ENCODE results near the gene HMG20A.

The HMG20A gene

DNA sequence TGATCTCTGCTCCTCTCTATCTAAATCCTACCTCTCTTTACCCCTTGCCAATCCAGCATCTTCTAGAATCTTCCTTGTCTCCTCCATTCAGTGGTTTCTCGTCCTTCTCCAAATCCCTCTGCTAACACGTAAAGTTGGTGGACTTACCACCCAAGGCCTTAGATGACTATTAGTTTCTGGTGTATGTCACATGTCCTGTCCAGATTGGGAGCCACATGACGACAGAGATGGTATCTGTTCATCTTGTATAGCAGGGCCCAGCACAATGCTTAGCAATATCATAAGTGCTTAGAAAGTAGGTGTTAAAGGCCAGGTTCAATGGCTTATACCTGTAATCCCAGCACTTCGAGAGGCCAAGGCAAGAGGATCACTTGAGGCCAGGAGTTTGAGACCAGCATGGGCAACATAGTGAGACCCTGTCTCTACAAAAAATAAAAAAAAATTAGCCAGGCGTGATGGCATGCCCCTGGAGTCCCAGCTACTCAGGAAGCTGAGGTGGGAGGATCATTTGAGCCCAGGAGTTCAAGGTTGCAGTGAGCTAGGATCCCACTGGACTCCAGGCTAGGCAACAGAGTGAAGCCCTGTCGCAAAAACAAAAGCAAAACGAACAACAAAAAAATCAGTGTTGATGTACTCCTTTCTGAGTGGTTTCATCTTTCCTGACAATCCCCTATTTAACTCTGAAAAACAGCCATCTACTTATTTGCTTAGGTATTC, 81.8 kb downstream of the HMG20A start:
- no peak for DNase-seq

DNA sequence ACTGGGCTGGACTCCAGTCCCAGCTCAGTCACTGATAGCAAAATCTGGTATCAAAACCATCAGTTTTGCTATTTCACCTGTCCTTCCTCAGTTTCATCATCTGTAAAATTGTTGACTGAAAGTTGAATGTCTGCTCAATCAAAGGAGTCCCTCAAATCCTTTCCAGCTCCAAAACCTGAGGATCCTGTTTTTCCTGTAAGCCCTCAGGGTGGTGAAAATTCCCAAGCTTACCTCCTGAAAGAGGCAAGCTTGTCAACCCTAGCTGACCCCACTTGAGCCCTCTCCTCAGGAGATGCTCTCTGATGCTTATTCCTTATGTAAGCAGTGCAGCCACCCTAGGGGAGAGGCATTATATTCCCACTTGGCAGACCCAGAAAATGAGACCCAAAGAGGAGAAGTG, 82.6 kb downstream of the HMG20A start:
- DNase-seq, result no peak

DNA sequence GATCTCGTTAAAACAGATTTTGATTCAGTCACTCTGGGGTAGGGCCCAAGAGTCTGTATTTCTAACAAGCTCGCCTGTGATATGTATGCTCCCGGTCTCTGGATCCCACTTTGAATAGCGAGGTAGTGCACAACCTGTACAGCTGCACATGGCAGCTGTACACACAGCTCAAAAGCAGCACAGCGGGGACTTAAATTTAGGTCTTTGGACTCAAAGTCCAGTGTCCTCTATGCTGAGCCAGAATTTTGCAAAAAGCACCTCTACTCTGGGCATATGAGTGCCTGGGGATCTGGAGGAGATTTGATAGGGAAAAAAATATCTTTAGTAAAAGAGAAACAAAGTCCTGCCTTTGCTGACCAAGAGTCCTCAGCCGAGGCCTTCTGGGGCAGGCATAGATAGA, 83.1 kb downstream of the HMG20A start:
- DNase-seq, result no peak

DNA sequence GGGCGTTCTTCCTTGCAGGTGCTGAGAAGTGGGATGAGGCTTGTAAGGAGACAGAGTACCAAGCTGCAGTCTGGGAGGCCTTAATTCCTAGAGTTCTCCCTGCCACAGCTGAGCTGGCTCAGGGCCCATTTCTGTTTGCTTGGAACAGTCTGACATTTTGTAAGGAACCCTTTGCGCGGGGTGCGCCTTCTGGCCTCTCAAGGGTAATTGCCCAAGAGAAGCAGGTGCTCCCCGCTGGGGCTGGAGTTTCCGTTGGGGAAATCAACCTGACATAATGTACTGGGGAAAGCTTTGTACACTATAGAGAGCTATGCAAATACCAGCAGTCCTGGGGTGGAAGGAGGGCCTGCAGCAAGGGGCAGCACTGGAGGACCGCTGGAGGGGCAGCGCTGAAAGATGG, 83.6 kb downstream of the HMG20A start:
- DNase-seq, result peak; percentile 32

DNA sequence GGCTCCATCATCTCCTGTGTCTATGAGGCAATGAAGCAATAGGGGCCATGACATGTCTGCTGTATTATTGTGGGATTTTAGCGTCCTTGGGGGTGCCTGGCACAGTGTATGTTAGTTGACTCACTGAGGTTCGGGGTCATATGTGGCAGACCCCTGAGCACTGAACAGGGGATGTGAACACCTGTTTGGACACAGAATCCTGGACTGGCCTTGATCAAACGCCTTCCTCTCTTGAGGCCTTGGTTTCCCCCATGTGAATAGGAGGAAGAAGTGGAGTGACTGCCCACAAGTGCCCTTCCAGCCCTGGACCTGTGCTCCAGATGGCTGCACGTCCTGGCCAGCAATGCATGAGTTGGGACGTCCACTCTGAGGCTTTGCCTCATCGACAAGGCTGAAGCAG, 84.2 kb downstream of the HMG20A start:
- DNase-seq, result no peak

DNA sequence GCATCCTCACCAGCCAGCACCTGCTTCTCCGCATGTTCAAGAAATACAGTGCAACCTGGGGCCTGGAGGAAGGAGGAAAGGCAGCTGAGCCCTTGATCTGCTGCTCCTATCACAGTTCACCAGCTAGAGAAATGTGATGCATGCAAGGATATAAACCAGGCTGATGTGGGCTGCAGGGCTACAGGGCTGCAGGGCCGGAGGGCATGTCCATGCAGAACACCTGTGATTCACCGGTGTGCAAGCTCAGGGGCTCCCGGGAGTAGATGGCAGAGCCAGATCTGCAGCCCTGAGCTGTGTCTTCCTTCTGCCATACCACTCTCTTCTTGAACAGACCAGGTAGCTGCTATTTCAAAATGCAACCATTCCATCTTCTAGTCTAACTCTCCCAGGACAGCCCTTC, 84.9 kb downstream of the HMG20A start:
- no peak for DNase-seq

DNA sequence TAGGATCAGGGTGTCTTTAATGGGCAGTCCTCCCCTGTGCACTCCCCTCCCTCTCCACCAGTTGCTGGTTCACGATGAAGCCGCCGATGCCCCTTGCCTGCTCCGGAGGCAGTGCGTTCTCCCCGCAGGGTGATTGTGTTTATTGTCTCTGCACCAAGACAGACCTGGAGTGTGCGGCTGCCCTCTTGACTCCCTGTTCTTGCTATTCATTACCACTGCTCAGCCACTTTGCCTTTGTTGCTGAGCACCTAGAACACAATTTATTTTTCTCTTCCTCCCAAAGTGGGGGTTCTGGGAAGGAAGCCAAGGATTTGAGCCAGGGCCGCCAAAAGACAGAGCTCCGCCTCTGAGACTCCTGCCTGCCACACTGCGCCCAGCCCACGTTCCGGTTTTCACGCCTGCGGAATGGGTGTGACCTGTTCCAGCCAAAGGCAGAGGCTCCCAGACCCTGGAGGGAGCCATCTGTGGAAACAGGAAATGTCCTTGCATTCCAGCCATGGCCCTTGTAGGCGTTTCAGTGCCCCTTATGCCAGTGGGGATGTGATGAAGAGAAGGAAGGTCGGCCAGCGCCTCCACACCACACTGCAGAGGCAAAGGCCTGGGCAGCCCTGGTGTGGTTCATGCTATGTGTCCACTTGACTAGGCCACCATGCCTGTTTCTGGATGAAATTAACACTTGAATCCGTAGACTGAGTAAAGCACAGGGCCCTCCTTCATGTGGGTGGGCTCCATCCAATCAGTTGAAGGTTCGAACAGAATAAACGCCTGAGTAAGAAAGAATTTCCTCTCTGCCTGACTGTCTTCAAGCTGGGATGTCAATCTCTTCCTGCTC, 85.8 kb downstream of the HMG20A start:
- DNase-seq, result peak; percentile 84

DNA sequence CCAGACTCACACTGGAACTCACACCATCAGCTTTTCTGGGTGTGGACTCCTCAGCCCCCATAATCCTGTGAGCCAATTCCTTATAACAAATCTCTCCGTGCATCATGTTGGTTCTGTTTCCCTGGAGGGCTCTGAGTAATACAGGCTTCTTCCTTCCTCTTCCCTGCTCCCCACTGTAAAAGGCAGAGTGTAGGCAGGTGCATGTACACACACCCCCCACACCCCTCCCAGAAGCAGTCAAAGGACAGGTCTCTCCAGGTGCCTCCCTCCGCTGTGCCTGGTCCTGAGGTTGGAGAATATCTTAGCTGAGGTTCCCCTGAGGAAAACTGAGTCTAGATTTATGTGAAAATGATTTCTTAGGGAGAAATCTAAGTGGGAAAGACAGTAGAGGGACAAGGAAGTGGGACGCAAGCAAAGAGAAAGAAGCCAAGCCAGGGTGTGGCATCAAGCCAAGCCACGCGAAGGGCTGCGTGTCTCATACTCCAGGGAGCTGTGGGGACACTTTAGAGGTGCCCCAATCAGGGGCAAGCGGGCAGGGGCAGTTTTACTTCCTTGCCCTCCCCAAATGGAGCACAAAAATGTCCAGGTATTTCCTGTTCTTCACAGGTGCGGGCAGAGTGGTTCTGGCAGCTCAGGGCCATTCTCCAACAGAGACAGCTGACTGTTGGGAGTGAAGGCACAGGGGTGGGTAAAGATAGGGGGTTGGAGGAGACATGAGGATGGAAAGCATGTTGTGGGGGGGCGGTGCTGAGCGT, 86.6 kb downstream of the HMG20A start:
- peak; percentile 45 for DNase-seq

DNA sequence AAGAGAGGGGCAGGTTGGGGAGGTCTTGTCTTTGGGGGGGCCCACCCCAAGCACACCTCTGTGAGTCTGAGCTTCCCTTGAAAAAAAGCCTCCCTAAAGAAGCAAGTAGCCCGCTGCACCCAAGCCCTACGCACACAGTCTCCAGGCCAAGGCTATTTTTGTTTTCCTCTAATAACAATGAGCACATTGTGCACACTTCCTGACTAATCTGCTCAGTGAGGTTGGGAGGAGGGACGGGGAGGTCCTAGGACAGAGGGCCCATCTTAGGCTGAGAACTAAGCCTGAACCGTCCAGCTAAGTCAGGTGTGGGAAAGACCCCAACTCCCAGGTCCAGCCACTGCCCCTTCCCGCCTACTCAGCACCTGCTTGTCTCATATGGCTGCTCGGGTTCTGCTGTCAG, 87.2 kb downstream of the HMG20A start:
- DNase-seq, result peak; percentile 61

DNA sequence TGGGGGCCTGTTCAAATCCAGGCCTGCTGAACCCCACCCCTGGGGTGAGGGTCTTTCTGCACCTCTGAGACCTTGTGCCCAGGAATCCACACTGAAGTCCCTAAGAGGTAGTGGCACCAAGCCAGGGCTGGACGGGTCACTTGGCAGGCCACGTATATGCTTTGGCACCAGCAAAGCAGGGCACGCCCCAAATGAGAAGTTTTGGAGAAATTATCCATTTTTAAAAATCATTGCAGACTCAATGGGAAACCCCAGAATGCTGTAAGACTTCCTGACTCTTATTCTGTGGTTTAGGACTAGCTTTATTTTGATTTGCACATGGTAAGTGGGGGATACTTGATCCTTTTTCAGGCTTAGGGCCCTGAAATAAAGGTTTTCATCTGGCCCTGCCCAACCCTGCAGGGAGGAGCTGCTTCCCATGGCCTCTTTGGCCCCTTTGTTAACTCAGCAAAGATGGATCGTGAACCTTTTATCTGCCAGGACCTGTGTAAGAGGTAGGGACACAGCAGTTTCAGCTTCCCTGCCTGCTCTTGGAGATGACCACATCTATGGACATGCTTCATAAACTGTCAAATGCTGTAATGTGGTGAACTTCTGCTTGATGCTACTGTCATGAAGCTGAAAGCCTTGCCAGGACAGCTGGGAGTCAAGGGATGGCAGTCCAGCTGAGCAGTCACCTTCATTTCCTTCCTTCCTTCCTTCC, 88.0 kb downstream of the HMG20A start:
- no peak for DNase-seq

DNA sequence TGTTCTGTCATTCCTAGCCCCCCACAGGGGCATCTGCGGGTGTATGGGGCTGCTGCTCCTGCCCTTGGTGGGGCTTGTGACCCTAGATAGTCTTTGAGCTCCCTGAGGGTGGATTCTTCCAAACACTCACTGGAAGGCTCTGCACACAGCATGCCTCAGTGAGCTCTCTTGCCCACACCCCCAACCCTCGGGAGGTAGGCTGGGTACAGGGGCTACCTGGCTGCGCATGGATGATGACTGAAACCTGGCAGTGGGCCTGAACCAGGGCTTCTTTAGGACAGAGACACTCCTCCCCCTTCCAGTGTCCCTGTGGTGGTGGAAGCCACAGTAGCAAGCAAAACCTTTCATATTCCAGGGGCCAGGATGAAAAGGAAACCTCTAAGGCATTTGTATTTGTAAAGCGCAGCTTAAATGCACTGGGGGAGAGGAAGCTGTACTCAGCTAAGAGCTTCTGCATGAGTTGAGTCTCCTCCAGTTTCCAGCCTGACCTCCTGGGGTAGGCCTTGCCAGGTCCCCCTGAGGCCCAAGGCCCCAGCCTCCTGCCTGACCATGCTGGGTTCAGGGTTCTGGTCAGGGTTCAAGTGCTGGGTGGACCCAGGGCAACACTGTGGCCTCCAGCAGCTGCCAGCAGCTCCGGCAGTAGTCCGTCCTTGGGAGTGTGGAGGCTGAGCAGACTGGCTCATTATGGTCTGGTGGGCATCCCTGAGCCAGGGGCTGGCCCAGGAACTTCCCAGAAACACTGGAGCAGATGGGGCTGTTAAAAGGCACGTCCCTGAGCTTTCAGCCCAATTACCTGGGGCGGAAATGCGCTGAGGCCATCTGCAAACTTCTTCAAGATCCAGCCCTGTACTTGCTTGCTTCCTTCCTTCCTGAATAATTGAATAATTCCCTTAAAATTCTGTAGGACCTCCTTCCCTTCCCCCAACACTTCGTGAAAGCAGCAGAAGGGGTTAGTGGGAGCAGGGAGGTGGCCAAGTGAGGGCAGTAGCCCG, 89.7 kb downstream of the HMG20A start:
- no peak for DNase-seq

DNA sequence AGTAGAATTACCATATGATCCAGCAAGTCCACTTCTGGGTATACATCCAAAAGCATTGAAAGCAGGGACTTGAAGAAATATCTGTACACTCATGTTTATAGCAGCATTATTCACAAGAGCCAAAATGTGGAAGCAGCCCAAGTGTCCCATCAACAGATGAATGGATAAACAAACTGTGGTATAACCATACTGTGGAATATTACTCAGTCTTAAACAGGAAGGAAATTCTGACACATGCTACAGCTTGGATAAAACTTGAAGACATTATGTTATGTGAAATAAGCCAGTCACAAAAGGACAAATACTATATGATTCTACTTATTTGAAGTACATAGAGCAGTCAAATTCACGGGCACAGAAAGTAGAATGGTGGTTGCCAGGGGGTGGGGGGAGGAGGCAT, 91.2 kb downstream of the HMG20A start:
- no peak for DNase-seq

DNA sequence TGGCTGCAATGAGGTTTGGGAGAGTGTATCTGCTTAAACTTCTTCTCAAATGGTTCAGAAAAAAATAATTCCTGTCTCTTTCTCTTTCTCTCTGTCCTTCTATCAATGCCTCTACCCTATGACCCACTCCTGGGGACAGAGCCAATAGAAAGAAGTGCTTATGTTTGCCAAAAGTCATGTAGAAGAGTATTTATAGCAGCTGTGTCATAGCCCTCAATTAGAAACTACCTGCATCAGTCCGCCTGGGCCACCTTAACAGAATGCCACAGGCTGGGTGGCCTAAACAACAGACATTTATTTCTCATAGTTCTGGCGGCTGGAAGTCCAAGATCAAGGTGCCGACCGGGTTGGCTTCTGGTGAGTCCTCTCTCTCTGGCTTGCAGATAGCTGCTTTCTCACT, 92.5 kb downstream of the HMG20A start:
- DNase-seq, result no peak

DNA sequence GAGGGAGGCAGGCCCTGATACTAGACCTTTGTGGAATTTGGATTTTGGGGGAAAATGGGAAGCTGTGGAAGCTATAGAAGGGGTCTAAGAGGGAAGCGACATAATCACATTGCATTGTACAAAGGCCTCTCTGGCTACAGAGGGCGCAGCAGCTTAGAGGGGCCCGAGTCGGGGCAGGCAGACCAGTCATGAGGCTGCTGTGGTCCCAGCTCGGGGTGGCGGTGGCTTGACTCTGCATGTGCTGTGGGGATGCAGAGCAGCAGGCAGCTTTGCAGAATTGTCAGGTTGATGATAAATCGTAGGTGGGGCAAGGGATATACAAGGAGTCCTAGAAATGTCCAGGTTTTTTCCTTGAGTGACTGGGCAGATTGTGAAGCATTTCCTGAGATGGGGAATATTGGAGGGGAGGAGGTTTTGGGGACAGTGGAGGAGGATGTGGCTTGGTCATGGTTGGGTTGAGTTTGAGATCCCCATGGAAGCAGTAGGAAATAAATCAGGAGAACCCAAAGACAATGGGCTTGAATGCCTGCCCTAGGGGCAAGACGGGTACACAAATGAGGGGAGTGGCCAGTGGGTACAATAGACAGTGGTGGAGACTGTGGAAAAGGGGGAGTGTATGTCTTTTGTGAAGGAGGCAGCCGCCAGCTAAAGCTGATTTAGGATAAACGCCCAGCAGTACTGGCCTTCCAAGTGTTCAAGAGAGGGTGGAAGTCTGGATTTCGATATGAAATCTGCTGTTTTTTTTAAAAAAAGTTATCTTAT, 94.1 kb downstream of the HMG20A start:
- no peak for DNase-seq

DNA sequence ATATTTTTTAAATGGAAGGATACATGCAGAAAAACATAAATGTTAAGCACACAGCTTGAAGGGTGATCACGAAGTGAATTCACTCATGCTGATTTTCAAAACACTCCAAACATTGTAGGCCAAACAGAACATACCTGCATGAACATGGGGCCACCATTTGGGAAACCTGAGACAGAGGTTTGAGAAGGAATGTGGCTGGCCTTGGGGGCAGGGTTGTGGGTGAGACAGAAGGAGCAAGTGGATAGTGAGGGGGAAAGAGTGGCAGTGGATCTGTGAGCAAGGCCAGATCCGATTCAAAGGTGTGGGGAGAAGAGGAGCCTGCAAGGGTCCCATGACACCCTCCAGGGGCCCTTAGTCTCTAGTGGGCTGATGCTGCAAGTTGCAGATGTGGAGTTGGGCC, 94.9 kb downstream of the HMG20A start:
- DNase-seq, result no peak

DNA sequence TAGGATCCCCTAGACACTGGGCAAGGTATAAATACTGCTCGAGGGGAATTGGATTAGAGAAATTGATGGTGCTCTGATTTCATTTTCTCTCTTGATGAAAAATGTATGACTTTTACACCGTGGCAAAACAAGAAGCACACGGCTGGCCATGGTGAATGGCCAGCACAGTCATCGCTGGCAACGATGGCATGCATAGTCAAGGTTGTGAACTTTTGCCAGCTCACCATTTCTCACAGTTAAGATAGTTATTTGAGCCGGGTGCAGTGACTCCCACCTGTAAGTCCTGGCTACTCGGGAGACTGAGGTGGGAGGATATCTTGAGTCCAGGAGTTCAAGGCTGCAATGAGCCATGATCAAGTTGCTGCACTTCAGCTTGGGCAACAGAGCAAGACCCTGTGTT, 95.4 kb downstream of the HMG20A start:
- DNase-seq, result no peak

DNA sequence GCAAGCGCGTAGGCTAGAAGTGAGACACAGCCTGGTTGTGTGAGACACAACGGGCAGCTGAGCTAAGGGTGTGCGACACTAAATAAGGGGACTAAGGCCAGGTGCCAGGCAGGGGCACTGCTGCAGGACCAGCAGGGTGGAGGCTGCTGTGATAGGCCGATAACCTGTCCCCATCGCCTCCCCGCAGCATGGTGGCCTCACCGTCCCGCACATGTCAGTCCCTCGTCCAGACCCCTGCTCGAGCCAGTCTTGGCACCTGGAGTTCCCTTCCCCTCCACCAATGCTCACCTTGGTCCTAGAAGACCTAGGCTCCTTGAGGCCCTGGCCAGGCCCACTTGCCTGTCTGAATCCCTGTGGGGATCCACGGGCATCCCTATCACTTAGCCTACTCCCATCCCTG, 96.1 kb downstream of the HMG20A start:
- DNase-seq, result no peak

DNA sequence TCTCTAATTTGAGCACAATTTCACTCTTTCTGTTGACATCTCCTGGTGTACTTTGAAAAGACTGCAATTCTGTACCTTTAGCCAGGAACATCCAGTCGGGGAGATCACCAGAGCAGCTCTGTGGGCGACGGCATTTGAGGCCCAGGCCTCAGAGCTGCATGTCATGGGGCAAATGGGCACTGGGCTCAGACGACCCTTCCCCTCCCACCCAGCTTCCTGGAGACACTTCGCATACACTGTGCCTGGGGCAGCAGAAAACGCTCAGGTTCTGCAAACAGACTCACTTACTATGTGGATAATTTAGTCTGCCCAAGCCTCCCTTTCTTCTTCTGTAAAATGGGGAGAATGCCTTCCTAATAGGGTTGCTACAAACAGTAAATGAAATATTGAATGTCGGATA, 96.9 kb downstream of the HMG20A start:
- DNase-seq, result no peak

DNA sequence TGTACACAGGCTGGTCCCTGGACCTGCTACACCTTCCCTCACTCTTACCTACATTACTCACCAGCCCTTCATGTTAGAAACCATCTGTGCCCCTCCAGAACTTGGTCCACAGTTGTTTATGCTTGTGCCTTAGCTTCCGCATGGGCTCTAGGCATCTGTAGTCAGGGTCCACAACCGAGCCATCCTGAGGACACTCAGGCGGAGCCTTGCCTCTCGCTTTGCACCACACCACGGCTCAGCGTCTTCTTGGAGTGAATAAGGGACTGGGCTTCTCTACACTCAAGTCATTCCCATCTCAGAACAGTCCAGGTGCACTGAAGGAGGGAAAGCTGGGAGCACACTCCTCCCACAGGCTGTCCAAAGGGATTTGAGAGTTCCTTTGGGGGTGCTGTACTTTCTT, 97.8 kb downstream of the HMG20A start:
- no peak for DNase-seq

DNA sequence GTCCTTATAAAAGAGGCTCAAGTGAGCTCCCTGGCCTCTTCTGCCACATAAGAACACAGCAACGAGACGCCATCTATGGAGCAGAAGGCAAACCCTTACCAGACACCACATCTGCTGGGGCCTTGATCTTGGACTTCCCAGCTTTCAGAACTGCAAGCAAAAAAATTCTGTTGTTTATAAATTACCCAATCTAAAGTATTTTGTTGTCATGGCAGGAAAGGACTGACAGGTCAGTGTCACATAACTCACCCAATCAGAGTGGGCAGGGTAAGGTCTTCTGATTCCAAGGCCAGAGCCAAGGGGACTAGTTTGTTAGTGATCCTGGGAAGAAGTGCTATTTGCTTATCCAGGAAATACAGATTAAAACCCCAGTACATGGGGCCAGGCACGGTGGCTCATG, 98.9 kb downstream of the HMG20A start:
- no peak for DNase-seq

DNA sequence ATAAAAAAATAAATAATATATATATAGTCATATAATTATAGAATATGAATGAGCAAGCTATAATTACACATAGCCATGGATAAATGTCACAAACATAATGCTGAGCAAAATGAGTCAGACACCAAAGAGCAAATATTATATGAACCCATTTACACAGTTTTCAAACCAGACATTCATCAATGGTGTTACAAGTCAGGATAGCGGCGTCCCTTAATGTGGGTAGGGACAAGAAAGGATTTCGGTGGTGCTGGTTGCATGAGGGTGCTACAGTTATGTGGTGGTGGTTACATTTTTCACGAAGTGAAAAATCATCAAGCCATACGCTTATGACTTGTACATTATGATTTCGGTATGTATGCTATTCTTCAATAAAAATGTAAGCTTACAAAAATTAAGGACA, 100.5 kb downstream of the HMG20A start:
- no peak for DNase-seq
